Left lobe of liver (tissue), 2 donors: ENCODE measurements around the gene RNH1. TPM values are rescaled to one million over a fixed set of nuclear protein-coding genes. Genes with fewer than 3 reads are reported as not detected.
A peak's percentile ranks its signal among the peaks of the same experiment; 100 is the strongest.

Experiments used
- ATAC-seq: fragments of 200-7000 bp; cut with Tn5 transposase; one replicate; pipeline ENCODE4 v1.9.1; 2020; ENCODE audit warnings: mild to moderate bottlenecking, moderate library complexity
- DNase-seq: peaks from one replicate; pipeline ENCODE4 v3.0.0-alpha.2; 2020; ENCODE audit warnings: low spot score
- total RNA-seq: library from RNA; stranded (reverse); gene quantifications from one replicate; pipeline ENCODE4 v1.2.1, GENCODE V29; 2021
- donor health status: DM: no; HTN: no; CAD: no; lungs with moderate emphysema.
- donor health status: DM: no; HTN: yes; CAD: no.

The RNH1 gene
- total RNA-seq, 1 donor from 2014 or later = 85.4 TPM

DNA sequence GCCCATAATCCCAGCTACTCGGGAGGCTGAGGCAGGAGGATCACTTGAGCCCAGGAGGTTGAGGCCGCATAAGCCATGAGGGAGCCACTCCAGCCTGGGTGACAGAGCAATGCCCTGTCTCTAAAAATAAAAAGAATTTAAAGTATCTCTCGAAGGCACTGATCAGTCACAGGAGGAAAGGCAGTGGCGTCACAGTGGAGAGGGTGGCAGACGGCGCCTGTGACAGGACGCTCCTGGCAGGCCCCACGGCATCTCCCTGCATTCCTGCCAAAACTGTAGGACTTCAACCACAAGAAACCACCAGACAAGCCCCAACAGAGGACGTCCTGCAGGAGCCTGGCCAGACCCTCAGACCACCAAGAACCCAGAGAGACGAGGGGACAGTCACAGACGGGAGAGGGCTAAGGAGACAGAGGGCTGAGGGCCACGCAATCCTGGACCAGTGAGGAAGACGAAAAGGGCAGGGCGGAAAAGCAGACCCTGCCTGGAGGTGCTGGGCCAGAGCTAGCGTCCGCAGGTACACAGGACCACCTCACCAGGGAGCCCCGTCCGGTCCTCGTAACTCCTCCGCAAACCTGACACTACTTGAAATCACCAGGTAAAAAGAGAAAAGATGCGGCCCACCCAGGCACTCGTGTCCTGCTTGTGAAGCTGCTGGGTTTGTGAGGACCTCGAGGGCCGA lies 5.9 kb downstream of the RNH1 start:
- no peak for ATAC-seq
- DNase-seq = peak; percentile 43

DNA sequence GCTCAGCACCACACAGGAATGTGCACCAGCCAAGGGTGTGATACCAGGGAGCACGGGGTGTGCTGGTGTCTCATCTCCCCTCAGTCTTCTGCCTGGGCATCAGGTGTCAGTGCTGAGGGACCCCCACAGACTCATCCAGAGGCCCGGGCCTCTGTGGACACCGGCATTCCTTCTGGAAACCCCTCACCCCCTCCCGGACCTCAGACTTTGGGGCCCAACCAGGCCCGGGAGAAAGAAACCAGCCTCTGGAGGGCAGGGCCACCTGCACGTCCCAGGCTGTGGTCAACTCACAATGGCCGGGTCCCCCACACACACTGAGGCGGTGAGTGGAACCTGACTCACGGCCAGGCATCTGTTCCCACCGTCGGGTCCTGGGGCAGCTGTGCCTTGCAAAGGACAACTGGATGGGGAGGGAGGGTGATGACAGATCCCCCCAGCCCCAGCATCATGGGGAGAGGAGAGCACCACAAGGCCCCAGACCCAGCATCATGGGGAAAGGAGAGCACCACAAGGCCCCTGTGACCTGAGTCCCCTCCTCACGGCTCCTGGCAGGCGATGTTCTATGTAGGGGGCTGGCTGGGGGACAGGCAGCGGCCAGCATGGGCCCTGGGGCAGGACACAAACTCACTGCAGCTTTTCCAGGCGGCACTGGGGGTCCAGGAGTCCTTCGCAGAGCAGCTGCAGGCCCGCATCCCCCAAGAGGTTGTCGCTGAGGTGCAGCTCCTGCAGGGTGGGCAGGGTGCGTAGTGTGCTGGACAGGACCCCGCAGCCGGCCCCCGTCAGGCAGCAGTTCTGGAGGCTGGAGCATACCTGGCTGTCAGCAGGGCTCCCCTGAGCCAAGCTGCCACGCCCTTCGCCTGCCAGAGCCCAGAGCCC lies 7.6 kb downstream of the RNH1 start:
- peak; percentile 44 for DNase-seq
- no peak for ATAC-seq

DNA sequence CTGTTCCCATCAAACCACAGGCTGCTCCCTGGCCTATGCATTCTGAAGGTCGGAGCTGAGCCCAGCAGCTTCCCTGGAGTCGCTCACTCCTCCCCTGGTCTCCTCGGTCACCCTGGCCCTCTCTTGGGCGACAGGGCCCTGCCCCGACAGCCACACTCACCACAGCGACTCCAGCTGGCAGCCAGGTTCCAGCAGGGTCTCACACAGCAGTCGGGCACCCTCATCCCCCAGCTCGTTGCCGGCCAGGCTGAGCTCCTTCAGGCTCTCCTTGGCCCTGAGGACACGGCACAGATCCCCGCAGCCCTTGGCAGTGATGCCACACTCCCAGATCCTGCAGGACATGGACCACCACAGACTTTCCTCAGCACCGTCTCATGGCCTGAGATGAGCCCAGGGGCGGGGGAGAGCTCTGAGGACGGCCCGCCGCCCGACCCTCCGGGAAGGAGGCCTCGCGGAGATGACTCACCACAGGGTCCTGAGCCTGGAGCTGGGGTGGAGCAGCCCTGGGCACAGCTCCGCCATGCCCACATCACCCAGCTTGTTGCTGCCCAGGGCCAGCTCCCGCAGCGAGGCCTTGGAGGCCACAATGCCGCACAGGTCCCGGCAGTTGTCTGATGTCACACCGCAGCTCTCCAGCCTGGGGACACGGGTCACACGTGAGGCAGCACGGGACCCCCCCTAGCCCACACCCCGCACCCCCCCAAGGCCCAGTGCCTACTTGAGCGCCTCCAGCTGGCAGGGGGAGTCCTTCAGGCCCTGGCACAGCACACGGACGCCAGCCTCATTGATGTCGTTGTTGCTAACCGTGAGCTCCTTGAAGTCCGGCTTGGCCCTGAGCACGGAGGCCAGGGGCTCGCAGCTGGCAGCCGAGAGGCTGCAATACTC lies 8.5 kb downstream of the RNH1 start:
- peak; percentile 45 for DNase-seq
- ATAC-seq = no peak

DNA sequence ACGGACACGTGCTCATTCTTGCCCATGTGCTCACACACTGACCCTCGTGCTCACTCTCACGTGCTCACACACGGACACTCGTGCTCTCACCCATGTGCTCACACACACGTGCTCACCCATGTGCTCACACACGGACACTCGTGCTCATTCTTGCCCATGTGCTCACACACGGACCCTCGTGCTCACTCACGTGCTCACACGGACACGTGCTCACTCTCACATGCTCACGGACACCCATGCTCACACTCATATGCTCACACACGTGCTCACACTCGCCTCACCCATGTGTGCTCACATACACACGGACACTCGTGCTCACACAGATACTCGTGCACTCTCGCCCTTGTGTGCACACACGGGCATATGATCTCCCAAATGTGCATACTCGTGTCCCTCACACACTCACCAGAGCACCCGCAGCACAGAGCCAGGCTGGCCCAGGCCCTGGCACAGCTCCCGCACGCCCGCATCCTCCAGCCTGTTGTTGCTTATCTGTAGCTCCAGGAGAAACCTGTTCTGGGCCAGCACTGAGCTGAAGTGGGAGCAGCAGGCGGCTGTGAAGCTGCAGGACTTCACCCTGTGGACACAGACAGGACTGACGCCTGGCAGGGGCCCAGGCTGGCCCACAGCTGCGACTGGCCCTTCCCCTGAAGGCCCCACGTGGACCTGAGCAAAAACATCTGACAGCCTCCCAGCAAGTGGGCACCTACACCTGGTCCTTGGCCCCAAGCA lies 9.3 kb downstream of the RNH1 start:
- no peak for DNase-seq
- no peak for ATAC-seq

DNA sequence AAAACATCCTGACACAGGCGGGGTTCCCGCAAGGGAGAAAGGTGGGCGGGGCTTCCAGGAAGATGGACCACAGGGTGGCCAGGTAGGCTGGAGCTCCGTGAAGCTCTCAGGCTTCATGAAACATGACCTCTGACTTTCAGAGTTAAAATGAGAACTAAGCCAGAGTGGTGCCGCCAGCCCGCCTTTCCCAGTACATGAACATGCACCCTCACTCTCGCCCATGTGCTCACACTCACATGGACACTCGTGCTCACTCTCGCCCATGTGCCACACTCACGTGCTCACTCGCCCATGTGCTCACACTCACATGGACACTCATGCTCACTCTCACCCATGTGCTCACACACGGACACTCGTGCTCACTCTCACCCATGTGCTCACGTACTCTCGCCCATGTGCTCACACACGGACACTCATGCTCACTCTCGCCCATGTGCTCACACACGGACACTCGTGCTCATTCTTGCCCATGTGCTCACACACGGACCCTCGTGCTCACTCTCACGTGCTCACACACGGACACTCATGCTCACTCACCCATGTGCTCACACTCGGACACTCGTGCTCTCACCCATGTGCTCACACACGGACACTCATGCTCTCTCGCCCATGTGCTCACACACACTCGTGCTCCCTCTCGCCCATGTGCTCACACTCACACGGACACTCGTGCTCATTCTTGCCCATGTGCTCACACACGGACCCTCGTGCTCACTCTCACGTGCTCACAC lies 10.0 kb downstream of the RNH1 start:
- no peak for ATAC-seq
- DNase-seq = no peak

DNA sequence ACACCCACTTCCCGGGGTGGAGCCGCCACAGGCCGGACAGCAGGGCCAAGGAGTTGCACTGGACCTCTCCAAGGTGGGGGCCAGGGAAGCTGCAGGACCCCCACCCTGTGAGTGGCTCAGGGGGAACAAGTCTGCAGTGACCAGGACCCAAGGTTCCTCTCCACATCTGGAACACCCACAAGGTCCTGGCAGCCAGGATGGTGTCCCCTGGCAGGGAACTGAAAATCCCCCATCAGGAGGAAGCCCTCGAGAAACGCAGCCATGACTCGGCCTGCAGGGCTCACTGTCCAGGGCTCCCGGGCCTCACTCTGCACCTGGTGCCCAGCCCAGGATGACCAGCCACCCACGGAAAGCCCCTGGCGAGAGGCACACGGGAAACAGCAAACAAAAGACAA lies 11.5 kb downstream of the RNH1 start:
- DNase-seq = no peak
- ATAC-seq = no peak

DNA sequence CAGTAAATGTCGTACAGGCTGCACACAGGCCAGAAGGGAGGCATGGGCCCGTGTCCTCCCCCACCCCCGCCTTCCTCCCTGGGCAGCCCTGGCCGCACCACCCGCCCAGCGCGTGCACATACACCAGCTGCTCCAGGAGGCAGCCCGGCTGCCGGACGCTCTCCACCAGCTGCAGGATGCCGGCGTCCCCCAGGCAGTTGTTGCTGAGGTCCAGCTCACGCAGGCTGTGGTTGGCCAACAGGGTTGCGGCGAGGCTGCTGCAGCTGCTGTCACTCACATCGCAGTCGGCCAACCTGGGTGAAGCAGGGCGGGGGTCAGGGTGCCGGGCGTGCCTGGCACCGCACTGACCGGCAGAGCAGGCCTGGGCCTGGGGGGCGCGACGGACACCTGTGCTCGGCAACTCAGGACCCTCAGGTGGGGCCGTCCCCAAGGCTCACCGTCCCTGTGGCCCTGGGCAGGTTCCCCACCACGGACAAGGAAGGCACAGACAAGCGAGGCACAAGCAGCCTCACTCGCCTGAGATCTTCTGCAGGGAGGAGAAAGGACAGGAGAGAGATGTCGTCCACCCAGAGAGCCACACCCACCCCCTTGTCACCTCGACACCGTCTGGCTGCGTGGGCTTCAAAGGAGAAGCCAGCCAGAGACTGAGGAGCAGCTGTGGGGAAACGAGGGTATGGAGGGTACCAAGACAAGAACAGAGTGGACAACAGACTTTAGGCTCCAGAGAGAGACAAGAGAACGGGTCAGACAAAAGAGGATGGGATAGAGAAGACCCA lies 12.1 kb downstream of the RNH1 start:
- DNase-seq (no peak), ATAC-seq (no peak)

DNA sequence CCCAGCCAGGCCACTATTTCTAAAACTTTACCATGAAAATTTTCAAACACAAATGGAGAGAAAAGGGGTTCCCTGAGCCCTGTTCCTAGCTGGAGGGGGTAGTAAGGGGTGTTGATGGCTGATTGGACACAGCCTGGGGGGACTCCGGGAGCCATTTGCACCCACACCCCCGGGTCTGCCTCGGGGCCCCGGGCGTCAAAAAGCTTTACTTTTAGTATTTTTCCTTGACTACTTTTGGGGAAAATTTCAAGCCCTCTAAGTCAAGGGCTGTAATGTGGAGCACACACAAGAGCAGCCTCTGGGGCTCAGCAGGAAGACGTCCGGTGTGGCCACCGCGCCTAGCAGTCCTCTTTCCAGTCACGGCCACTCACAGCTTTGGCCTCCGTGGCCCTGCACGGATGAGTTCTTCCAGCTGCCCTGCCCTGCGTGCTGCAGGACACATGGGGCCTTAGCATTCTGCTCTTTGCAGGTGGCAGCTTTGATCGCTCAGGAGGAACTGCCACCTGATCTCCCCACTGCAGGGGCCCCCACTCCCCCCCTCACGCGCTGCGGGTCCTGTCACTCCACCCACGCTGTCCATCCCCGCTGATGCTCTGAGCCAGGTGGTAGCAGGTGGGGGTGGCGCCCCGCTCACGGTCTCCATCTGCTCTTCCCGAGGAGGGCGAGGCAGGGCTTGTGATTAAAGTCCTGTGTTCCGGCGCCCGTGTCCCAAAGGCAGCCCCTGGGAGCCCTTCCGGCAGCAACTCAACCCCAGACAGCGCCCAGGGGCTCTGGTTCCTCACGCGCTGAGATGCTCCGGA lies 14.4 kb downstream of the RNH1 start:
- DNase-seq (no peak), ATAC-seq (no peak)

DNA sequence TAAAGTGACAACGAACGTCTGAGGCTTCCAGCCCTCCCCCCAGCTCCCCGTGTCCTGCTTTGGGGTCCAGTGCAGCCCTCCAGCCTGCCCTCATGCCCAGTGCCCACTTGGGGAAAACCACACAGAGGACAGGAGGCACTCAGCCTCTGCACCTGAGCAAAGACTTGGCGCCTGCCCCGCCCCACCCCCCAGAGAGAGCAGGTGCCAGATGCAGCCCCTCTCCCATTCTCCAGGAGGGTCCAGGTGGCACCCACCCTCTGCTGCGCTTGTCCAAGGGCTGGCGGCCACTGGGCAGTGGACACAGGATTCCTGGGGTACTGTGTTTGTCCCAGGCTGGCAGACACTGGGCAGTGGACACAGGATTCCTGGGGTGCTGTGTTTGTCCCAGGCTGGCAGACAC lies 15.7 kb downstream of the RNH1 start:
- no peak for ATAC-seq

DNA sequence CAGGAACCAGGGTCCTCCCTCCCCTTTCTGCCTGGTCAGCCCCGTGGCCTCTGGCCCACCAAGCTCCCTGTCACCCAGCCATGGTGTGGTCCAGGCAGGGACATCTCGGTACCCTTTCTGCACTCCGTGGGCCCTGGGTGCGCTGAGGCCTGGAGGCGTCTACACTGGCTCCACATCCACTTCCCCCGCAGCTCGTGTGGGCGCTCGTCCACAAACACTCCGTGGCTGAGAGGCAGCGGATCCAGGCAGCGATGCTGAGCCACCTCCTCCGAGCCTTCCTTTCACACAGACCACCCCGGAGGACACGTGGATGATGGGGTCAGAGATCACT lies 16.1 kb downstream of the RNH1 start:
- no peak for DNase-seq

More for the DNA sequence above, 15.7 kb downstream of the RNH1 start:
- no peak for DNase-seq

DNA sequence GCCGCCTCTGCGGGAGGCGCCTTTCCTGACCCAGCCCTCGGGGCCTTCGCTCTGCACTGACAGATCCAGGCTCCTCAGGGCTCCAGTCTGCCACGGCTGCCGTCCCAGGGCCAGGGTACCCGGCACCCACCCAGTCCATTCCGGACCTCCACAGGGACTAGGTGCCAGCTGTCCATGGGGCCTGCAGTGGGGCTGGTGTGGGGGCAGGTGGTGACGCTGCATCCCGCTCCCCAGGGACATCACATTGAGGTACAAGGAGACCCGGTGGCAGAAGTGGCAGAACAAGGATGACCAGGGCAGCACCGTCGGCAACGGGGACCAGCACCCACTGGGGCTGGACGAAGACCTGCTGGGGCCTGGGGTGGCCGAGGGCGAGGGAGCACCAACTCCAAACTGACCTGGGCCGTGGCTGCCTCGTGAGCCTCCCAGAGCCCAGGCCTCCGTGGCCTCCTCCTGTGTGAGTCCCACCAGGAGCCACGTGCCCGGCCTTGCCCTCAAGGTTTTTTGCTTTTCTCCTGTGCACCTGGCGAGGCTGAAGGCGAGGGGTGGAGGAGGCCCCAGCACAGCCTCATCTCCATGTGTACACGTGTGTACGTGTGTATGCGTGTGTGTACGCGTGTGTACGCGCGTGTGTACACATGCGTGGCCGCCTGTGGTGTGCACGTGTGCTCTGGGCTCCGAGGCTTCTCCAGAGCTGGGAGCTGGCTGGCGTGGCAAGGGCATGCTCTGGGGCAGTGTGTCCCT lies 16.7 kb downstream of the RNH1 start:
- DNase-seq = no peak
- no peak for ATAC-seq

More for the DNA sequence above, 16.1 kb downstream of the RNH1 start:
- ATAC-seq = no peak

DNA sequence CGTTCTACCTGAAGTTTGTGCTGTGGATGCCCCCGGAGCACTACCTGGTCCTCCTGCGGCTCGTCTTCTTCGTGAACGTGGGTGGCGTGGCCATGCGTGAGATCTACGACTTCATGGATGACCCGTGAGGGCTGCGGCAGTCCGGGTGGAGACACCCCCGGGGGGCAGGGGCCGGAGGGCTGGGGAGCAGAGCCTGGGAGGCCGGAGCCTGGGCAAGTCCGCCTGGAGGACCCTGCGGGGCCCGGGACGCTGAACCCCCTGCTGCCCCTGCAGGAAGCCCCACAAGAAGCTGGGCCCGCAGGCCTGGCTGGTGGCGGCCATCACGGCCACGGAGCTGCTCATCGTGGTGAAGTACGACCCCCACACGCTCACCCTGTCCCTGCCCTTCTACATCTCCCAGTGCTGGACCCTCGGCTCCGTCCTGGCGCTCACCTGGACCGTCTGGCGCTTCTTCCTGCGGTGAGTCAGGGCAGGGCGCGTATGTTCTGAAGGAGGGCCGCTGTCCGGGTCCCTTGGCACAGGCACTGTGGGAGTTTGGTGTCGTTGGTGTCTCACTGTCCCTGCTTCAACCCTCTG lies 17.3 kb downstream of the RNH1 start:
- no peak for ATAC-seq
- no peak for DNase-seq

DNA sequence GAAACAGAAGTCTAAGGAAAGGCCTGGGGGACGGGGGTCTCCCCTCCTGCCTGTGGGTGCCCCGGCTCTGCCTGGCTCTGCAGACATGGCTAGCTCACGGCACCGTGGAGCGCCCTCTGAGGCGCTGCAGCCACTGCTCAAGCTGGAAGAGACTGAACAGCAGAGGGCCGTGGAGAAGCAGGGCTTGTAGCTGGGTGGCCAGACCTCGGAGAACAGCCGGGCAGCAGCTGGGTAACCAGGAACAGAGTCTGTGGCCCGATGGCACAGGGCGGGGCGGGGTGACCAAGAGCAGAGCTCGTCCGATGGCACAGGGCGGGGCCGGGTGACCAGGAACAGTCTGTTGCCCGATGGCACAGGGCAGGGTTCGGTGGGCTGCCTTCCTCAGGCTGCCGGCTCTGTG lies 18.1 kb downstream of the RNH1 start:
- ATAC-seq = no peak
- no peak for DNase-seq

DNA sequence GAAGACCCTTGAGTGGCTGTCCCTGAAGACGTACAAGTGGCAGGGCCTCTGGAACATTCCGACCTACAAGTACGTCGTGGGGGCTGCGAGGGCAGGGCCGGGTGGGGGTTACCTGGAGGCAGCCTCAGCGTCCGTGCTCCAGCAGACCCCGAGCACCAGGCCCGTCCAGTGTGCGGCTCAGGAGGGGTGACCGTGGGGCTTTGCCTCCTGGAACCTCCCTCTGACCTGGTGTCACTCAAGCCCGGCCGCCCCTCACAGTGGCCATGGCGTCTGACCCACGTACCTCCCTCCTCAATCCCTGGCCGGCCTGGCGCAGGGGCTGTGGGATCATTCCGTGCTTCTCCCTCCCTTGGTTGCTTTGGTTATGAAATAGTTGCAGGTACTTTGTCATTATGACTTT lies 18.5 kb downstream of the RNH1 start:
- DNase-seq (no peak), ATAC-seq (no peak)

DNA sequence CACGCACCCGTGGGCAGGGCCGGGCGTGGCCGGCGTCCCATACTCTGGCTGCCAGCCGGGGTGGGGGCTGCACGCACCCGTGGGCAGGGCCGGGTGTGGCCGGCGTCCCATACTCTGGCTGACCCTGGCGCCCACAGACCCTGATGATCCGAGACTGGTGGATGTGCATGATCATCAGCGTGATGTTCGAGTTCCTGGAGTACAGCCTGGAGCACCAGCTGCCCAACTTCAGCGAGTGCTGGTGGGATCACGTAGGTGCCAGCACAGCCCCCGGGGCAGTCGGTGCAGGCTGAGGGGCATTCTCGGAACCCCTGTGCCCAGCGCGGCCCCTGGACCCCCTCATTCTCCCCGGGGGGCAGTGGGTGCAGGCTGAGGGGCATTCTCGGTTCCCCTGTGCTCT lies 19.0 kb downstream of the RNH1 start:
- no peak for DNase-seq
- ATAC-seq = no peak

DNA sequence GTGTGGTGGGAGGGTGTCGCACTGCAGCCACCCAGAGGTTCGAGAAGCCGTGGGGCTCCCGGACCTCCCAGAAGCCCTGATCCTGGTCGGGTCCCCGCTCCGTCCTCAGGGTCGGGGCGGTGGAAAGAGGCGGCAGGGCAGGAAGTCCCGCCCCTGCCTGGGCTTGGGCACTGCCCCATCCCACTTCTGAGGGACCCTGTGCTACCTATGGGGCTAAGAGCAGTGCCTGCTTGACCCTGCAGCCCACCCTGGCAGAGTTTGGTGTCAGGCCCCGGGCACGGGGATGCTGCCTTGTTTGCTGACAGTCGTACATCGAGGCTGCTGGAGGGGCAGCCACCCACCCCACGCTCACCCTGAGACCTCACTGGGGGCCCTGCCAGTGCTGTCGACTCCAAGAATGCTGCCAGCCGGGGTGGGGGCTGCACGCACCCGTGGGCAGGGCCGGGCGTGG lies 19.4 kb downstream of the RNH1 start:
- DNase-seq (peak; percentile 44), ATAC-seq (no peak)

DNA sequence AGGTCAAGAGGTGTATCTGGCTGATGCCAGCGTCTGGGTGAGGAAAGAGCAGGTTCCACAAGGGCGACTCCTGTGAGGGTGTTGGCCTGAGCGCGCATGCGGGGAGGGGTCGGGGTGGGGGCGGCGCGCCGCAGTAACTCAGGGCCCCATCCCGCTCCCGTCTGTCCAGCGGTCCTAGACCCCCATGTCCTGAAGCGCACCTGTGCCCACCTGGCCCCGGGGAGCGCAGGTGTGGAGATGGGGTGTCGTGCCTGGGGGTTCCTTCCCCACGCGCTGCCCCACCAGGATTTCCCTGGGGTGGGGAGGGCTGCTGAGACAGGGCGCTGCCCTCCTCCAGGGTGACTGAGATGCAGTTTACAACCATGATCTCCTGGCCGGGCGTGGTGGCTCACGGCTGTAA lies 20.9 kb downstream of the RNH1 start:
- DNase-seq = no peak
- ATAC-seq = no peak
